SK-N-SH (cell line): ENCODE measurements around the gene ETV6. TPM values are rescaled to one million over a fixed set of nuclear protein-coding genes. Genes with fewer than 3 reads are reported as not detected.

Experiments used
- CTCF ChIA-PET: fragments of 300-600, 350-600 bp; formaldehyde crosslinking; extraction: SDS; loops from one replicate; lab custom pipeline; 2021; lab: Yijun Ruan, JAX
- POLR2A ChIA-PET: fragments of 350-600 bp; sonication (Branson Sonifier 250); formaldehyde crosslinking; extraction: SDS; loops from one replicate; lab custom pipeline; 2020; ENCODE audit warnings: antibody characterized with exemption, inconsistent platforms; lab: Yijun Ruan, JAX
- DNase-seq: peaks from one replicate; pipeline ENCODE4 v3.0.0; 2012
- H2AFZ ChIP-seq: fragments of 200-600 bp; sonication (generic); 2 replicates; pipeline ENCODE4 v1.8.1; 2016; ENCODE audit warnings: antibody characterized with exemption, mild to moderate bottlenecking, low read depth
- H3F3A ChIP-seq: fragments of 200-600 bp; sonication (generic); replicated peaks from 2 replicates; pipeline ENCODE3; 2016; ENCODE audit warnings: antibody characterized with exemption, mild to moderate bottlenecking; ENCODE audit not compliant: insufficient read depth
- H3K27ac ChIP-seq, 2 experiments: fragments of 200-500 bp in 1 of 2; fragments of 200-600 bp in 1 of 2; sonication (Bioruptor generic) in 1 of 2; sonication (generic), shearing (Covaris generic) in 1 of 2; 2 replicates each; pipeline versions ENCODE4 v1.5.1 to v1.6.1; 2014 to 2016; ENCODE audit warnings: low read depth in 2 of 2, inconsistent platforms in 1 of 2, low read length in 1 of 2, mild to moderate bottlenecking in 1 of 2, mixed read lengths in 1 of 2
- H3K27me3 ChIP-seq: fragments of 200-600 bp; sonication (generic), shearing (Covaris generic); 2 replicates; pipeline ENCODE4 v1.6.1; 2016; ENCODE audit warnings: mixed run types; ENCODE audit not compliant: insufficient read depth
- H3K36me3 ChIP-seq, 2 experiments: fragments of 200-500 bp in 1 of 2; fragments of 200-600 bp in 1 of 2; sonication (Bioruptor generic) in 1 of 2; sonication (generic) in 1 of 2; replicated peaks in 1 of 2; 2 replicates each; pipeline versions ENCODE3 to v1.5.1; 2014 to 2016; ENCODE audit warnings: low read length in 1 of 2, mild to moderate bottlenecking in 1 of 2; ENCODE audit not compliant: insufficient read depth in 2 of 2, control insufficient read depth in 1 of 2
- H3K4me1 ChIP-seq, 2 experiments: fragments of 200-500 bp in 1 of 2; fragments of 200-600 bp in 1 of 2; sonication (Bioruptor generic) in 1 of 2; sonication (generic), shearing (Covaris generic) in 1 of 2; 2 replicates each; pipeline versions ENCODE4 v1.5.1 to v1.6.1; 2014 to 2016; ENCODE audit warnings: low read depth in 1 of 2, low read length in 1 of 2, mixed run types in 1 of 2; ENCODE audit not compliant: insufficient read depth in 2 of 2, control insufficient read depth in 1 of 2
- H3K4me2 ChIP-seq: fragments of 200-600 bp; sonication (generic), shearing (Covaris generic); 2 replicates; pipeline ENCODE4 v1.6.1; 2017; ENCODE audit warnings: mixed run types
- H3K4me3 ChIP-seq, 2 experiments: fragments of 200-500 bp in 1 of 2; fragments of 200-600 bp in 1 of 2; sonication (Bioruptor generic) in 1 of 2; sonication (generic), shearing (Covaris generic) in 1 of 2; 2 replicates each; pipeline versions ENCODE4 v1.5.1 to v1.8.1; 2014 to 2016; ENCODE audit warnings: low read depth in 2 of 2, inconsistent platforms in 1 of 2, low read length in 1 of 2, mild to moderate bottlenecking in 1 of 2, mixed read lengths in 1 of 2, moderate library complexity in 1 of 2
- H3K79me2 ChIP-seq: fragments of 200-600 bp; sonication (generic); 2 replicates; pipeline ENCODE4 v1.8.1; 2017; ENCODE audit warnings: mild to moderate bottlenecking; ENCODE audit not compliant: insufficient read depth
- H3K9ac ChIP-seq: fragments of 200-600 bp; sonication (generic); 2 replicates; pipeline ENCODE4 v1.6.1; 2017; ENCODE audit warnings: mixed run types
- H3K9me2 ChIP-seq: fragments of 200-600 bp; sonication (generic); 2 replicates; pipeline ENCODE4 v1.6.1; 2017; ENCODE audit warnings: mixed run types
- H3K9me3 ChIP-seq: fragments of 200-600 bp; sonication (generic); 2 replicates; pipeline ENCODE4 v1.6.1; 2017; ENCODE audit warnings: mixed run types, mild to moderate bottlenecking, moderate library complexity
- H4K20me1 ChIP-seq: fragments of 200-600 bp; sonication (generic); 2 replicates; pipeline ENCODE4 v1.6.1; 2017; ENCODE audit warnings: mild to moderate bottlenecking, mixed run types; ENCODE audit not compliant: insufficient read depth
- CHD2 ChIP-seq: fragments of 150-350 bp; IDR thresholded peaks from 2 replicates; pipeline ENCODE4 v1.6.1; 2018; ENCODE audit warnings: low read length; ENCODE audit not compliant: partially characterized antibody
- CTCF ChIP-seq: fragments of 200-600 bp; sonication (generic); IDR thresholded peaks from 2 replicates; pipeline ENCODE4 v1.6.1; 2017; ENCODE audit warnings: antibody characterized with exemption, mild to moderate bottlenecking, moderate library complexity
- EZH2phosphoT487 ChIP-seq: fragments of 200-600 bp; sonication (generic); IDR thresholded peaks from 2 replicates; pipeline ENCODE4 v1.6.1; 2017; ENCODE audit warnings: low read depth, mixed run types, mild to moderate bottlenecking, antibody characterized with exemption, moderate library complexity, borderline replicate concordance
- FOXJ3 ChIP-seq: sonication (generic); formaldehyde crosslinking; IDR thresholded peaks from 2 replicates; pipeline ENCODE4 v1.5.1; 2020; ENCODE audit warnings: mild to moderate bottlenecking, missing genetic modification reagents
- FOXM1 ChIP-seq: IDR thresholded peaks from 2 replicates; pipeline ENCODE4 v1.4.0; 2012; ENCODE audit warnings: low read depth, mild to moderate bottlenecking
- GABPA ChIP-seq: IDR thresholded peaks from 2 replicates; pipeline ENCODE4 v1.4.0; 2012; ENCODE audit warnings: low read depth, mild to moderate bottlenecking
- GATA2 ChIP-seq: sonication (generic); formaldehyde crosslinking; IDR thresholded peaks from 2 replicates; pipeline ENCODE4 v1.5.0; 2020; ENCODE audit warnings: mild to moderate bottlenecking, missing genetic modification reagents
- IRF3 ChIP-seq: fragments of 150-350 bp; IDR thresholded peaks from 2 replicates; pipeline ENCODE4 v1.6.1; 2016; ENCODE audit warnings: mild to moderate bottlenecking, low read depth, low read length
- MAX ChIP-seq: IDR thresholded peaks from 2 replicates; pipeline ENCODE4 v1.4.0; 2012; ENCODE audit warnings: low read depth
- MEF2A ChIP-seq: IDR thresholded peaks from 2 replicates; pipeline ENCODE4 v1.4.0; 2012; ENCODE audit warnings: low read depth, borderline replicate concordance
- NFIC ChIP-seq: IDR thresholded peaks from 2 replicates; pipeline ENCODE4 v1.4.0; 2012; ENCODE audit warnings: borderline replicate concordance
- NRF1 ChIP-seq: IDR thresholded peaks from 2 replicates; pipeline ENCODE4 v1.6.1; 2012; ENCODE audit warnings: low read depth, mild to moderate bottlenecking, low read length
- PBX3 ChIP-seq: IDR thresholded peaks from 2 replicates; pipeline ENCODE4; 2012
- RAD21 ChIP-seq: IDR thresholded peaks from 2 replicates; pipeline ENCODE4 v1.6.1; 2012; ENCODE audit warnings: mild to moderate bottlenecking, low read length
- RFX5 ChIP-seq: IDR thresholded peaks from 2 replicates; pipeline ENCODE4 v1.6.1; 2012; ENCODE audit warnings: mild to moderate bottlenecking, improper control_type of control experiment, low read length
- RXRA ChIP-seq: IDR thresholded peaks from 2 replicates; pipeline ENCODE4 v1.4.0; 2012; ENCODE audit warnings: low read depth, mild to moderate bottlenecking, borderline replicate concordance
- SMC3 ChIP-seq: IDR thresholded peaks from 2 replicates; pipeline ENCODE4 v1.6.1; 2012; ENCODE audit warnings: low read depth, low read length, improper control_type of control experiment
- TAF1 ChIP-seq: IDR thresholded peaks from 2 replicates; pipeline ENCODE4 v1.6.1; 2012; ENCODE audit warnings: low read depth, mild to moderate bottlenecking, low read length, moderate library complexity, borderline replicate concordance
- TCF12 ChIP-seq: IDR thresholded peaks from 2 replicates; pipeline ENCODE4 v1.4.0; 2012
- TEAD4 ChIP-seq: IDR thresholded peaks from 2 replicates; pipeline ENCODE4 v1.4.0; 2012; ENCODE audit warnings: mild to moderate bottlenecking, borderline replicate concordance; ENCODE audit not compliant: insufficient read depth
- USF1 ChIP-seq: IDR thresholded peaks from 2 replicates; pipeline ENCODE4 v1.4.0; 2012; ENCODE audit warnings: low read depth, borderline replicate concordance
- YY1 ChIP-seq: IDR thresholded peaks from 2 replicates; pipeline ENCODE4 v1.4.0; 2012; ENCODE audit warnings: low read depth, mild to moderate bottlenecking
- WGBS: methylation state at CpG from one replicate; pipeline ENCODE4 v1.1.6; 2017; ENCODE audit warnings: low lambda C conversion rate; 5-methylcytosine and 5-hydroxymethylcytosine counted together
- polyA plus RNA-seq, 3 experiments: library from polyadenylated mRNA; depleted of rRNA; stranded (reverse); fragments of >200 nt; gene quantifications; 2 replicates each; pipeline ENCODE4 v1.2.3, GENCODE V29; 2012

The ETV6 gene
- polyA plus RNA-seq, 1 of the 3 experiments (the other 2 are of a cell fraction) = 4.0 TPM

GRCh38 chr12:11753150-11753499 lies 103.7 kb downstream of the ETV6 start:
- CTCF ChIA-PET = no interaction called here
- Histone ChIP-seq H4K20me1 (no peaks in the 10 kb centered on the region; the same call in 1 of the 2 replicates), H3K4me3 (no peak overlapping the region), H3K79me2 (peaks cover 42% of the 10 kb centered on the region), H3K9me3 (no peaks in the 10 kb centered on the region), H3K27ac (no peak overlapping the region), H3K36me3 (peaks cover 18 to 20% of the 10 kb centered on the region in 2 experiments), H3K9me2 (no peaks in the 10 kb centered on the region), H3K27me3 (no peaks in the 10 kb centered on the region), H2AFZ (no peak overlapping the region), H3K4me2 (no peak overlapping the region), H3K4me1 (peaks cover under 1 to 18% of the 10 kb centered on the region in 2 experiments; a peak in 2 of 4 replicates), H3F3A (no peaks in the 10 kb centered on the region), H3K9ac (no peak overlapping the region)
- TF ChIP-seq TEAD4 = no peak
- no peak for TF ChIP-seq TAF1
- no peak for TF ChIP-seq RFX5
- TF ChIP-seq CHD2 = no peak
- no peak for TF ChIP-seq SMC3
- no peak for TF ChIP-seq YY1
- TF ChIP-seq CTCF = no peak
- no peak for DNase-seq
- WGBS = 96% methylated on average over 2 of the region's 2 CpGs
- POLR2A ChIA-PET = no interaction called here

- Histone ChIP-seq H3K36me3 (peaks cover 18 to 20% of the 10 kb centered on the region in 2 experiments), H3K9ac (no peak overlapping the region), H3K4me3 (no peak overlapping the region), H3K79me2 (peaks cover 36% of the 10 kb centered on the region), H3K9me3 (no peaks in the 10 kb centered on the region), H2AFZ (no peak overlapping the region), H4K20me1 (no peaks in the 10 kb centered on the region), H3K4me2 (no peak overlapping the region), H3K27ac (no peak overlapping the region), H3F3A (no peaks in the 10 kb centered on the region), H3K27me3 (no peaks in the 10 kb centered on the region), H3K9me2 (no peaks in the 10 kb centered on the region), H3K4me1 (peaks cover 0 to 13% of the 10 kb centered on the region in 2 experiments; a peak in 2 of 4 replicates)
- POLR2A ChIA-PET = no interaction called here
- WGBS = 82% methylated on average over 5 of the region's 5 CpGs
- CTCF ChIA-PET = no interaction called here
- TF ChIP-seq GABPA = no peak
- TF ChIP-seq RFX5 = no peak
- no peak for TF ChIP-seq RAD21
- TF ChIP-seq MAX = no peak
- no peak for TF ChIP-seq PBX3
- TF ChIP-seq NRF1 = no peak
- no peak for TF ChIP-seq EZH2phosphoT487
- no peak for TF ChIP-seq SMC3
- TF ChIP-seq MEF2A = no peak
- no peak for TF ChIP-seq IRF3
- TF ChIP-seq RXRA = no peak
- TF ChIP-seq TCF12 = no peak
- no peak for TF ChIP-seq NFIC
- TF ChIP-seq GATA2 (CRISPR knock-in tag) = no peak
- TF ChIP-seq FOXJ3 = no peak
- no peak for TF ChIP-seq FOXM1
- TF ChIP-seq YY1 = no peak
- no peak for TF ChIP-seq USF1
- DNase-seq = no peak
Observed at GRCh38 chr12:11753826-11754225, 104.4 kb downstream of the ETV6 start.
